H9 (cell line): ENCODE measurements around the gene TYK2. TPM values are rescaled to one million over a fixed set of nuclear protein-coding genes. Genes with fewer than 3 reads are reported as not detected.

ENCODE experiments used
- DNase-seq: peaks from one replicate; pipeline ENCODE4 v3.0.0-alpha.2; 2017
- H2AFZ ChIP-seq: one replicate; pipeline ENCODE4 v1.6.1; 2013; ENCODE audit warnings: mild to moderate bottlenecking, low read length, control low read depth, moderate library complexity
- H2AK5ac ChIP-seq: 2 replicates; pipeline ENCODE4 v1.6.1; 2013; ENCODE audit warnings: low read length, control low read depth, mixed read lengths; ENCODE audit not compliant: insufficient read length
- H2BK120ac ChIP-seq: one replicate; pipeline ENCODE4 v1.6.1; 2013; ENCODE audit warnings: low read depth, mild to moderate bottlenecking, low read length, control low read depth, inconsistent platforms; ENCODE audit not compliant: poor library complexity, severe bottlenecking
- H2BK12ac ChIP-seq: 2 replicates; pipeline ENCODE4 v1.6.1; 2013; ENCODE audit warnings: low read length, control low read depth, mixed read lengths, low read depth; ENCODE audit not compliant: insufficient read length
- H2BK15ac ChIP-seq: 2 replicates; pipeline ENCODE4 v1.6.1; 2013; ENCODE audit warnings: low read depth, low read length, control low read depth
- H2BK20ac ChIP-seq: one replicate; pipeline ENCODE4 v1.6.1; 2013; ENCODE audit warnings: low read depth, mild to moderate bottlenecking, low read length, control low read depth, inconsistent platforms; ENCODE audit not compliant: poor library complexity, severe bottlenecking
- H2BK5ac ChIP-seq: 2 replicates; pipeline ENCODE4 v1.6.1; 2013; ENCODE audit warnings: low read length, control low read depth, mixed read lengths; ENCODE audit not compliant: insufficient read length
- H3K14ac ChIP-seq: 2 replicates; pipeline ENCODE4 v1.6.1; 2013; ENCODE audit warnings: low read length, control low read depth; ENCODE audit not compliant: insufficient read depth
- H3K18ac ChIP-seq: 2 replicates; pipeline ENCODE4 v1.6.1; 2013; ENCODE audit warnings: low read depth, mild to moderate bottlenecking, mixed read lengths, low read length, control low read depth; ENCODE audit not compliant: insufficient read length
- H3K23ac ChIP-seq: 2 replicates; pipeline ENCODE4 v1.6.1; 2013; ENCODE audit warnings: low read length, control low read depth, mixed read lengths, low read depth; ENCODE audit not compliant: insufficient read length
- H3K23me2 ChIP-seq: 2 replicates; pipeline ENCODE4 v1.6.1; 2013; ENCODE audit warnings: low read depth, mild to moderate bottlenecking, mixed read lengths, low read length, control low read depth; ENCODE audit not compliant: insufficient read length, poor library complexity, severe bottlenecking
- H3K27ac ChIP-seq: 2 replicates; pipeline ENCODE4 v1.5.1; 2013; ENCODE audit warnings: low read length, control low read depth, mixed read lengths, low read depth; ENCODE audit not compliant: insufficient read length
- H3K27me3 ChIP-seq: 2 replicates; pipeline ENCODE4 v1.6.1; 2013; ENCODE audit warnings: low read length, control low read depth, inconsistent platforms; ENCODE audit not compliant: insufficient read depth
- H3K4ac ChIP-seq: 2 replicates; pipeline ENCODE4 v1.6.1; 2013; ENCODE audit warnings: low read depth, mild to moderate bottlenecking, control low read depth, inconsistent platforms, low read length, moderate library complexity
- H3K4me1 ChIP-seq: 2 replicates; pipeline ENCODE4 v1.6.1; 2013; ENCODE audit warnings: low read length, control low read depth, inconsistent platforms; ENCODE audit not compliant: insufficient read depth
- H3K4me2 ChIP-seq: 2 replicates; pipeline ENCODE4 v1.6.1; 2013; ENCODE audit warnings: low read length, control low read depth, mixed read lengths; ENCODE audit not compliant: insufficient read length, insufficient read depth
- H3K56ac ChIP-seq: 2 replicates; pipeline ENCODE4 v1.6.1; 2013; ENCODE audit warnings: low read depth, mild to moderate bottlenecking, mixed read lengths, low read length, control low read depth; ENCODE audit not compliant: insufficient read length
- H3K79me1 ChIP-seq: 2 replicates; pipeline ENCODE4 v1.6.1; 2013; ENCODE audit warnings: low read depth, mild to moderate bottlenecking, moderate library complexity, low read length, control low read depth, inconsistent platforms; ENCODE audit not compliant: insufficient read depth, poor library complexity, severe bottlenecking
- H3K79me2 ChIP-seq: 2 replicates; pipeline ENCODE4 v1.6.1; 2013; ENCODE audit warnings: low read length, control low read depth, inconsistent platforms; ENCODE audit not compliant: insufficient read depth
- H3K9ac ChIP-seq: 2 replicates; pipeline ENCODE4 v1.6.1; 2013; ENCODE audit warnings: low read length, control low read depth, mixed read lengths; ENCODE audit not compliant: insufficient read length; ENCODE audit errors: extremely low read depth
- H3K9me3 ChIP-seq: one replicate; pipeline ENCODE4 v1.6.1; 2013; ENCODE audit warnings: low read depth, low read length, inconsistent platforms; ENCODE audit not compliant: control insufficient read depth
- H3T11ph ChIP-seq: one replicate; pipeline ENCODE4 v1.6.1; 2013; ENCODE audit warnings: mild to moderate bottlenecking, low read length, control low read depth, inconsistent platforms
- H4K20me1 ChIP-seq: one replicate; pipeline ENCODE4 v1.6.1; 2013; ENCODE audit not compliant: control insufficient read depth, insufficient read length, insufficient read depth
- H4K5ac ChIP-seq: 2 replicates; pipeline ENCODE4 v1.6.1; 2013; ENCODE audit warnings: low read depth, mild to moderate bottlenecking, mixed read lengths, low read length, control low read depth; ENCODE audit not compliant: insufficient read length
- H4K8ac ChIP-seq: replicated peaks from 2 replicates; pipeline ENCODE4 v1.6.1; 2013; ENCODE audit warnings: low read length, control low read depth, mixed read lengths, low read depth; ENCODE audit not compliant: insufficient read length
- H4K91ac ChIP-seq: 2 replicates; pipeline ENCODE4 v1.6.1; 2013; ENCODE audit warnings: low read depth, mild to moderate bottlenecking, moderate library complexity, mixed read lengths, low read length, control low read depth; ENCODE audit not compliant: insufficient read length
- H3K27ac Mint-ChIP-seq, 3 experiments: 2 replicates in 2 of 3; 3 replicates in 1 of 3; pipeline ENCODE4 v1.8.0; 2020 to 2021; ENCODE audit warnings: mixed read lengths in 3 of 3, mild to moderate bottlenecking in 1 of 3, moderate library complexity in 1 of 3
- H3K27me3 Mint-ChIP-seq: 2 replicates; pipeline ENCODE4 v1.8.0; 2021; ENCODE audit warnings: low read depth, mild to moderate bottlenecking, moderate library complexity, mixed read lengths
- H3K36me3 Mint-ChIP-seq, 3 experiments: 2 replicates in 2 of 3; 3 replicates in 1 of 3; pipeline ENCODE4 v1.8.0; 2020 to 2021; ENCODE audit warnings: low read depth in 3 of 3, mixed read lengths in 3 of 3; ENCODE audit not compliant: insufficient read depth in 1 of 3
- H3K4me1 Mint-ChIP-seq, 2 experiments: 2 replicates each; pipeline ENCODE4 v1.8.0; 2020; ENCODE audit warnings: mixed read lengths in 2 of 2
- H3K4me3 Mint-ChIP-seq, 2 experiments: 2 replicates in 1 of 2; 3 replicates in 1 of 2; pipeline ENCODE4 v1.8.0; 2020 to 2021; ENCODE audit warnings: mild to moderate bottlenecking in 2 of 2, mixed read lengths in 2 of 2, moderate library complexity in 1 of 2
- H3K9me3 Mint-ChIP-seq, 2 experiments: 2 replicates in 1 of 2; 3 replicates in 1 of 2; pipeline ENCODE4 v1.8.0; 2020; ENCODE audit warnings: mild to moderate bottlenecking in 2 of 2, mixed read lengths in 2 of 2, moderate library complexity in 1 of 2
- CTCF ChIP-seq: fragments of 200-600 bp; sonication (generic); conservative IDR thresholded peaks from 3 replicates; pipeline ENCODE4 v1.8.0; 2021; ENCODE audit warnings: antibody characterized with exemption, mild to moderate bottlenecking
- WGBS: extraction: QIAGEN DNeasy Blood & Tissue Kit; methylation state at CpG from one replicate; pipeline ENCODE4 v1.1.7; 2013; ENCODE audit warnings: missing lambda C conversion rate, low lambda C conversion rate, mixed read lengths; ENCODE audit not compliant: insufficient read length; ENCODE audit errors: extremely low coverage; 5-methylcytosine and 5-hydroxymethylcytosine counted together
- total RNA-seq: library from RNA; stranded (reverse); gene quantifications from 2 replicates; pipeline ENCODE4 v1.2.1, GENCODE V29; 2021

The TYK2 gene
- total RNA-seq, 1 experiment from 2014 or later = 61.4 TPM

GRCh38 chr19:10402441-10403038 lies 22.2 kb upstream of the TYK2 start:
- Histone ChIP-seq H3K9me3 (no peaks in the 10 kb centered on the region), H4K8ac (no peak overlapping the region), H3K56ac (no peak overlapping the region), H3T11ph (no peak overlapping the region), H3K23me2 (peaks cover 24% of the 10 kb centered on the region), H4K5ac (no peak overlapping the region), H3K23ac (no peak overlapping the region), H2BK120ac (no peak overlapping the region), H3K14ac (no peak overlapping the region; the same call in 1 of the 2 replicates), H3K79me2 (peaks cover 18% of the 10 kb centered on the region; the same call in 1 of the 2 replicates), H3K4me2 (peak overlapping the region; percentile 68), H3K27ac (no peak overlapping the region), H3K79me1 (peaks cover 18% of the 10 kb centered on the region), H3K9ac (peak overlapping the region; percentile 68), H2AK5ac (no peak overlapping the region), H2BK20ac (no peak overlapping the region), H2BK12ac (no peak overlapping the region), H3K18ac (no peak overlapping the region), H2BK15ac (no peak overlapping the region), H4K20me1 (no peaks in the 10 kb centered on the region), H2BK5ac (no peak overlapping the region), H3K27me3 (no peaks in the 10 kb centered on the region; the same call in 1 of the 2 replicates), H3K4me1 (no peaks in the 10 kb centered on the region), H2AFZ (no peak overlapping the region), H3K4ac (no peak overlapping the region), H4K91ac (no peak overlapping the region)
- no peak for DNase-seq
- Mint-ChIP-seq H3K27ac (peak overlapping the region; percentile 69 to 95 (median 94); a peak in 6 of 7 replicates), H3K36me3 (peaks cover 4 to 29% (median 14%) of the 10 kb centered on the region in 3 experiments; a peak in 6 of 7 replicates), H3K4me3 (peak overlapping the region; percentile 96 to 97), H3K4me1 (peaks cover 16 to 22% of the 10 kb centered on the region in 2 experiments), H3K9me3 (no peaks in the 10 kb centered on the region), H3K27me3 (peaks cover 29% of the 10 kb centered on the region)
- no peak for TF ChIP-seq CTCF
- WGBS = no CpG with 5 or more reads among the region's 15 CpGs
